SK-N-MC (cell line): ENCODE data around the gene MTHFS.

Experiments used
- EZH2 ChIP-seq: fragments of 200-600 bp; sonication (generic); IDR thresholded peaks from one replicate; pipeline ENCODE4 v1.6.1; 2017; ENCODE audit warnings: antibody characterized with exemption
- POLR2AphosphoS5 ChIP-seq: IDR thresholded peaks from 2 replicates; pipeline ENCODE4 v1.6.1; 2012; ENCODE audit warnings: mild to moderate bottlenecking, low read depth, low read length, borderline replicate concordance

DNA sequence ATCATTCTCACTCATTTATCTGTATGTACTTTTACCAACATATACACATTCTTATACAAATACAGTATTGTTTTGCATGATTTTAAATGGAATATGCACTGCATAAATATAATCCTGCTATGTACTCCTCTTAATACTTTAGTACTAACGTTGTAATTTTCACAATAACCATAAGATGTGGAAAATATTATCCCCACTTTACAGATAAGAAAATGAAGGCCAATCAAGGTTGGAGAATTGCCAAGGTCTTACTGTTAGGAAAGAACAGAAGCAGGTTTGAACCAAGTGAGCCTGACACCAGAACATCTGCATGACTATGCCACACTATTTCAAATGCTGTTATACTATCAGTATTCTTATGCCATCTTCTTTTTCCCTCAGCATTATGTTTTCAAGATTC lies 41.3 kb upstream of the MTHFS start:
- TF ChIP-seq EZH2 (no peak), POLR2AphosphoS5 (no peak)
